Tibial artery (tissue), 4 donors: ENCODE results near the gene VAV3.

Source experiments
- DNase-seq, 2 donors: peaks; one replicate each; pipeline ENCODE4 v3.0.0-alpha.2; 2019
- H3K27ac ChIP-seq, 2 donors: fragments of 200-600 bp; sonication (generic) in 1 of 2; 1 replicate in 1 of 2; 2 replicates in 1 of 2; pipeline ENCODE4 v1.5.1; 2018 to 2019; ENCODE audit warnings: mild to moderate bottlenecking in 1 of 2
- H3K27me3 ChIP-seq, 2 donors: fragments of 200-600 bp; sonication (generic) in 1 of 2; one replicate each; pipeline versions ENCODE4 v1.5.1 to v1.6.0; 2016 to 2019
- H3K36me3 ChIP-seq, 3 donors: fragments of 200-600 bp; sonication (generic) in 2 of 3; one replicate each; pipeline ENCODE4 v1.5.1; 2016 to 2019; ENCODE audit warnings: mild to moderate bottlenecking in 2 of 3
- H3K4me1 ChIP-seq, 4 donors: fragments of 200-600 bp; sonication (generic) in 2 of 4; 1 replicate in 3 of 4; 2 replicates in 1 of 4; pipeline ENCODE4 v1.5.1; 2016 to 2019
- H3K4me3 ChIP-seq, 2 donors: fragments of 200-600 bp; sonication (generic) in 1 of 2; 1 replicate in 1 of 2; 2 replicates in 1 of 2; pipeline ENCODE4 v1.5.1; 2018 to 2019; ENCODE audit warnings: mild to moderate bottlenecking in 2 of 2
- H3K9me3 ChIP-seq, 3 donors: fragments of 200-600 bp; sonication (generic) in 1 of 3; one replicate each; pipeline ENCODE4 v1.5.1; 2016 to 2019
- intact Hi-C: fragments of 100-400 bp; cut with DNase I; formaldehyde crosslinking; loops from one replicate; pipeline ENCODE4 v1.15.0; 2023; ENCODE audit warnings: low total_unique reads
- TF ChIP-seq, protein P1 (sequence below), 2 experiments: fragments of 200-600 bp in 1 of 2; fragments of 450-650 bp in 1 of 2; IDR thresholded peaks; one replicate each; pipeline ENCODE4 v1.5.1; 2017 to 2019; ENCODE audit warnings: antibody characterized with exemption in 2 of 2, mild to moderate bottlenecking in 1 of 2, moderate library complexity in 1 of 2

VAV3 gene

DNA sequence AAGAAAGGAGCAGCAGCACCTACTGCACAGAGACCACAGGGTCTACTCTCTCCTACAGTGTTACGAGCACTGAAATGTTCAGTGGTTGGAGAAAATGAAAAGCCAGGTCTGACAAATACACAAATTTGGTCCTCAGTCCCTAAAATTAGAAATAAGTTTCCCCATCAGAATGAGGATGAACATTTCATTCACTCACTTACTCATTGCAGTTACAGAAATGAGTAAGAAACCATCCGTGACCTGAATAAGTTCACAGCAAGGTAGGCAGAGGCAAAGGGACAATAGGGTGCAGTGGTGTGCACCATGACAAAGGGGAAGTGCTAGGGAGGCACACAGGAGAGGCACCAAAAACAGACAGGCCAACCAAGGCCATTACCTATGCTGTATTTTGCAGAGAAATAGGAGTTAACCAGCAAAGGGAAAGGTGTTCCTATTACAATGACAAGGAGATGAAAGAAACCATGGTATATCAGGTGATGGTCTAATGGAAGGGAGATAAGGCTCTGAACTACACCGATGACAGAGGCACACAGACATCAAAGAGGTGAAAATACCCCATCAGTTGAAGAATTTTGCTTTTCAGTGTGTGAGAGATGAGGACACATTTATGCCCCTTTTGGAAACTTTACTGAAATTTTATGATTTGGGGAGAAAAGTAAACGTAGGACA is 29.4 kb downstream of the VAV3 start:
- peaks cover 0 to 7% (median 3%) of the 10 kb centered on the region in 4 donors for H3K4me1 ChIP-seq
- no peak overlapping the region for H3K4me3 ChIP-seq
- no peak overlapping the region for H3K27ac ChIP-seq
- no peaks in the 10 kb centered on the region for H3K36me3 ChIP-seq
- no peaks in the 10 kb centered on the region for H3K9me3 ChIP-seq
- DNase-seq, result no peak
- TF ChIP-seq, protein P1, sequence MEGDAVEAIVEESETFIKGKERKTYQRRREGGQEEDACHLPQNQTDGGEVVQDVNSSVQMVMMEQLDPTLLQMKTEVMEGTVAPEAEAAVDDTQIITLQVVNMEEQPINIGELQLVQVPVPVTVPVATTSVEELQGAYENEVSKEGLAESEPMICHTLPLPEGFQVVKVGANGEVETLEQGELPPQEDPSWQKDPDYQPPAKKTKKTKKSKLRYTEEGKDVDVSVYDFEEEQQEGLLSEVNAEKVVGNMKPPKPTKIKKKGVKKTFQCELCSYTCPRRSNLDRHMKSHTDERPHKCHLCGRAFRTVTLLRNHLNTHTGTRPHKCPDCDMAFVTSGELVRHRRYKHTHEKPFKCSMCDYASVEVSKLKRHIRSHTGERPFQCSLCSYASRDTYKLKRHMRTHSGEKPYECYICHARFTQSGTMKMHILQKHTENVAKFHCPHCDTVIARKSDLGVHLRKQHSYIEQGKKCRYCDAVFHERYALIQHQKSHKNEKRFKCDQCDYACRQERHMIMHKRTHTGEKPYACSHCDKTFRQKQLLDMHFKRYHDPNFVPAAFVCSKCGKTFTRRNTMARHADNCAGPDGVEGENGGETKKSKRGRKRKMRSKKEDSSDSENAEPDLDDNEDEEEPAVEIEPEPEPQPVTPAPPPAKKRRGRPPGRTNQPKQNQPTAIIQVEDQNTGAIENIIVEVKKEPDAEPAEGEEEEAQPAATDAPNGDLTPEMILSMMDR (IDR thresholded peaks at IDR 0.05), result no peak
- H3K27me3 ChIP-seq, result no peaks in the 10 kb centered on the region
- intact Hi-C loops, result no loop called here

DNA sequence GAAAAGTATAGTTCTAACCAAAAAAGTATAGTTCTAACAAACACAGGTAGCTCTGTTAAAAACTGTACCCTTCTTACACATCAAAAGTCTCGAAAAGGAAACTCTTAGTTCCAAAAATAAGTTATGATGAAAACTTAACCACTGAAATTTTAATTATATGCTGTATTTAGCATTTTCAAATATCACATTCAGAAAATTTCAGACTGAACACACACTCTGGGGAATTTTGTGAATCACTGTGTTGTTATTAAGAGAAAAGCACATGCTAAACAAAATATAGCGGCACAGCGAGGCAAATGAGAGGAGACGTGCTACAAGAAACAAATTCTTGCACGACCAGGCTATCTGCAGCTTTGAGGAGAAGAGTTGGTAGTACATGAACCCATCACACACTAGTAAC is 30.4 kb downstream of the VAV3 start:
- Histone ChIP-seq H3K27ac (no peak overlapping the region), H3K4me3 (no peak overlapping the region), H3K27me3 (no peaks in the 10 kb centered on the region), H3K4me1 (peaks cover 0 to 7% (median 0%) of the 10 kb centered on the region in 4 donors), H3K9me3 (no peaks in the 10 kb centered on the region), H3K36me3 (no peaks in the 10 kb centered on the region)
- intact Hi-C loops, result no loop called here
- TF ChIP-seq, protein P1 (IDR thresholded peaks at IDR 0.05), result no peak
- DNase-seq, result no peak

DNA sequence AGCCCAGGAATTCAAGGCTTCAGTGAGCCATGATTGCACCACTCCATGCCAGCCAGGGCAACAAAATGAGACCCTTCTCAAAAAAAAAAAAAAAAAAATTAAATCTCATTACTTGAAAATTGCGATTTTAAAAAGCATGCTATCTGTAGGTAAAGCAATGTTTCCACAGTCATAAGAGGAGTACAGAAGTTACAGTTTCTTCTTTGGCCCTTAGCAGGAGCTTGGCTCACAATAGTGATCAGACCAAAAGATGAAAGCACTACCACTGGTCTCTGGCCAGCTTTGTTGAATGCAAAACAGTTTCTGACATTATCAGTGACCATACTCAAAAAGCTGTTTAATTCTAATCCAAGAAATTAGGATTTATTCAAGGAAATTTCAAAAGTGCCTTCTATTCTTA is 31.2 kb downstream of the VAV3 start:
- H3K27me3 ChIP-seq, result no peaks in the 10 kb centered on the region
- H3K36me3 ChIP-seq, result no peaks in the 10 kb centered on the region
- TF ChIP-seq, protein P1 (IDR thresholded peaks at IDR 0.05), result no peak
- peaks cover 0 to 7% (median 0%) of the 10 kb centered on the region in 4 donors for H3K4me1 ChIP-seq
- H3K27ac ChIP-seq, result no peak overlapping the region
- H3K4me3 ChIP-seq, result no peak overlapping the region
- DNase-seq, result no peak
- H3K9me3 ChIP-seq, result no peaks in the 10 kb centered on the region
- intact Hi-C loops, result no loop called here

DNA sequence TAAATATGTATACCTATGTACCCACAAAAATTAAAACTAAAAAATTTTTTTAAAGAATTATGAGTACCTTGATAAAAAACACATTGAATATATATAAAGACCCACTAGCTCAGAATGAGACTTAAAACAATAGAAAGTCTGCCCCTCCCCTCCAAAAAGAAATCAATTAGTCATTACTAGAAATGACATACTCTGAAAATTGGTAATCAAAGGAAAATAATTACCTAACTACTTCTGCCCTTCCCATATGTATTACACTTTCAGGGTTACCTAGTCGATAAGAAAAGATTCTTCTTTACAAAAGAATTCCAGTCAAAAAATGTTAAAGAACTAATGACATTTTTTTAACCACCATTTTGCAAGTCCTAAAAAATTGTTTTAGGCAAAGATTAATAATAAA is 34.7 kb downstream of the VAV3 start:
- TF ChIP-seq, protein P1 (IDR thresholded peaks at IDR 0.05), result no peak
- H3K36me3 ChIP-seq, result no peaks in the 10 kb centered on the region
- intact Hi-C loops, result no loop called here

DNA sequence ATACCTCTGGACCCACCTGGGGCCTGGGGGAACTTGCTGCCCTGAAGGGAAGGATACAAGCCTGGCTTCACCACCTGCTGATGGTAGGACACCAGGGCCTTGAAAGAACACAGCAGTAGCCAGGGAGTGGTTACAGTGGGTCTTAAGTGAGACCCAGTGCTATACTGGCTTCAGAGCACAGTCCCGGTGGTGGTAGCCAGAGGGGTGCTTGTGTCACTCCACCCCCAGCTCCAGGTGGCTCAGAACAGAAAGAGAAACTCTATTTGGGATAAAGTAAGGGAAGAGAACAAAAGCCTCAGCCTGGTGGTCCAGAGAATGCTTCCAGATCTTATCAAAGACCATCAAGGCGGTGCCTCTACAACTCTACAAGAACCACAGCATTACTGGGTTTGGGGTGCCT is 37.2 kb downstream of the VAV3 start:
- TF ChIP-seq, protein P1 (IDR thresholded peaks at IDR 0.05), result no peak
- no peak for DNase-seq
- Histone ChIP-seq H3K9me3 (no peaks in the 10 kb centered on the region), H3K27ac (no peak overlapping the region), H3K27me3 (no peaks in the 10 kb centered on the region), H3K4me3 (no peak overlapping the region), H3K4me1 (no peaks in the 10 kb centered on the region), H3K36me3 (no peaks in the 10 kb centered on the region)
- intact Hi-C loops, result no loop called here

More for the DNA sequence above, 34.7 kb downstream of the VAV3 start:
- DNase-seq, result no peak
- Histone ChIP-seq H3K27ac (no peak overlapping the region), H3K9me3 (no peaks in the 10 kb centered on the region), H3K4me3 (no peak overlapping the region), H3K4me1 (no peaks in the 10 kb centered on the region), H3K27me3 (no peaks in the 10 kb centered on the region)
